H9 (cell line): ENCODE measurements around the gene SPTLC3. TPM values are rescaled to one million over a fixed set of nuclear protein-coding genes. Genes with fewer than 3 reads are reported as not detected.

Source experiments
- DNase-seq: peaks from one replicate; pipeline ENCODE4 v3.0.0-alpha.2; 2017
- H2AFZ ChIP-seq: one replicate; pipeline ENCODE4 v1.6.1; 2013; ENCODE audit warnings: mild to moderate bottlenecking, low read length, control low read depth, moderate library complexity
- H2AK5ac ChIP-seq: 2 replicates; pipeline ENCODE4 v1.6.1; 2013; ENCODE audit warnings: low read length, control low read depth, mixed read lengths; ENCODE audit not compliant: insufficient read length
- H2BK120ac ChIP-seq: one replicate; pipeline ENCODE4 v1.6.1; 2013; ENCODE audit warnings: low read depth, mild to moderate bottlenecking, low read length, control low read depth, inconsistent platforms; ENCODE audit not compliant: poor library complexity, severe bottlenecking
- H2BK12ac ChIP-seq: 2 replicates; pipeline ENCODE4 v1.6.1; 2013; ENCODE audit warnings: low read length, control low read depth, mixed read lengths, low read depth; ENCODE audit not compliant: insufficient read length
- H2BK15ac ChIP-seq: 2 replicates; pipeline ENCODE4 v1.6.1; 2013; ENCODE audit warnings: low read depth, low read length, control low read depth
- H2BK20ac ChIP-seq: one replicate; pipeline ENCODE4 v1.6.1; 2013; ENCODE audit warnings: low read depth, mild to moderate bottlenecking, low read length, control low read depth, inconsistent platforms; ENCODE audit not compliant: poor library complexity, severe bottlenecking
- H2BK5ac ChIP-seq: 2 replicates; pipeline ENCODE4 v1.6.1; 2013; ENCODE audit warnings: low read length, control low read depth, mixed read lengths; ENCODE audit not compliant: insufficient read length
- H3K14ac ChIP-seq: 2 replicates; pipeline ENCODE4 v1.6.1; 2013; ENCODE audit warnings: low read length, control low read depth; ENCODE audit not compliant: insufficient read depth
- H3K18ac ChIP-seq: 2 replicates; pipeline ENCODE4 v1.6.1; 2013; ENCODE audit warnings: low read depth, mild to moderate bottlenecking, mixed read lengths, low read length, control low read depth; ENCODE audit not compliant: insufficient read length
- H3K23ac ChIP-seq: 2 replicates; pipeline ENCODE4 v1.6.1; 2013; ENCODE audit warnings: low read length, control low read depth, mixed read lengths, low read depth; ENCODE audit not compliant: insufficient read length
- H3K23me2 ChIP-seq: 2 replicates; pipeline ENCODE4 v1.6.1; 2013; ENCODE audit warnings: low read depth, mild to moderate bottlenecking, mixed read lengths, low read length, control low read depth; ENCODE audit not compliant: insufficient read length, poor library complexity, severe bottlenecking
- H3K27ac ChIP-seq: 2 replicates; pipeline ENCODE4 v1.5.1; 2013; ENCODE audit warnings: low read length, control low read depth, mixed read lengths, low read depth; ENCODE audit not compliant: insufficient read length
- H3K27me3 ChIP-seq: 2 replicates; pipeline ENCODE4 v1.6.1; 2013; ENCODE audit warnings: low read length, control low read depth, inconsistent platforms; ENCODE audit not compliant: insufficient read depth
- H3K4ac ChIP-seq: 2 replicates; pipeline ENCODE4 v1.6.1; 2013; ENCODE audit warnings: low read depth, mild to moderate bottlenecking, control low read depth, inconsistent platforms, low read length, moderate library complexity
- H3K4me1 ChIP-seq: 2 replicates; pipeline ENCODE4 v1.6.1; 2013; ENCODE audit warnings: low read length, control low read depth, inconsistent platforms; ENCODE audit not compliant: insufficient read depth
- H3K4me2 ChIP-seq: 2 replicates; pipeline ENCODE4 v1.6.1; 2013; ENCODE audit warnings: low read length, control low read depth, mixed read lengths; ENCODE audit not compliant: insufficient read length, insufficient read depth
- H3K56ac ChIP-seq: 2 replicates; pipeline ENCODE4 v1.6.1; 2013; ENCODE audit warnings: low read depth, mild to moderate bottlenecking, mixed read lengths, low read length, control low read depth; ENCODE audit not compliant: insufficient read length
- H3K79me1 ChIP-seq: 2 replicates; pipeline ENCODE4 v1.6.1; 2013; ENCODE audit warnings: low read depth, mild to moderate bottlenecking, moderate library complexity, low read length, control low read depth, inconsistent platforms; ENCODE audit not compliant: insufficient read depth, poor library complexity, severe bottlenecking
- H3K79me2 ChIP-seq: 2 replicates; pipeline ENCODE4 v1.6.1; 2013; ENCODE audit warnings: low read length, control low read depth, inconsistent platforms; ENCODE audit not compliant: insufficient read depth
- H3K9ac ChIP-seq: 2 replicates; pipeline ENCODE4 v1.6.1; 2013; ENCODE audit warnings: low read length, control low read depth, mixed read lengths; ENCODE audit not compliant: insufficient read length; ENCODE audit errors: extremely low read depth
- H3K9me3 ChIP-seq: one replicate; pipeline ENCODE4 v1.6.1; 2013; ENCODE audit warnings: low read depth, low read length, inconsistent platforms; ENCODE audit not compliant: control insufficient read depth
- H3T11ph ChIP-seq: one replicate; pipeline ENCODE4 v1.6.1; 2013; ENCODE audit warnings: mild to moderate bottlenecking, low read length, control low read depth, inconsistent platforms
- H4K20me1 ChIP-seq: one replicate; pipeline ENCODE4 v1.6.1; 2013; ENCODE audit not compliant: control insufficient read depth, insufficient read length, insufficient read depth
- H4K5ac ChIP-seq: 2 replicates; pipeline ENCODE4 v1.6.1; 2013; ENCODE audit warnings: low read depth, mild to moderate bottlenecking, mixed read lengths, low read length, control low read depth; ENCODE audit not compliant: insufficient read length
- H4K8ac ChIP-seq: replicated peaks from 2 replicates; pipeline ENCODE4 v1.6.1; 2013; ENCODE audit warnings: low read length, control low read depth, mixed read lengths, low read depth; ENCODE audit not compliant: insufficient read length
- H4K91ac ChIP-seq: 2 replicates; pipeline ENCODE4 v1.6.1; 2013; ENCODE audit warnings: low read depth, mild to moderate bottlenecking, moderate library complexity, mixed read lengths, low read length, control low read depth; ENCODE audit not compliant: insufficient read length
- H3K27ac Mint-ChIP-seq, 3 experiments: 2 replicates in 2 of 3; 3 replicates in 1 of 3; pipeline ENCODE4 v1.8.0; 2020 to 2021; ENCODE audit warnings: mixed read lengths in 3 of 3, mild to moderate bottlenecking in 1 of 3, moderate library complexity in 1 of 3
- H3K27me3 Mint-ChIP-seq: 2 replicates; pipeline ENCODE4 v1.8.0; 2021; ENCODE audit warnings: low read depth, mild to moderate bottlenecking, moderate library complexity, mixed read lengths
- H3K36me3 Mint-ChIP-seq, 3 experiments: 2 replicates in 2 of 3; 3 replicates in 1 of 3; pipeline ENCODE4 v1.8.0; 2020 to 2021; ENCODE audit warnings: low read depth in 3 of 3, mixed read lengths in 3 of 3; ENCODE audit not compliant: insufficient read depth in 1 of 3
- H3K4me1 Mint-ChIP-seq, 2 experiments: 2 replicates each; pipeline ENCODE4 v1.8.0; 2020; ENCODE audit warnings: mixed read lengths in 2 of 2
- H3K4me3 Mint-ChIP-seq, 2 experiments: 2 replicates in 1 of 2; 3 replicates in 1 of 2; pipeline ENCODE4 v1.8.0; 2020 to 2021; ENCODE audit warnings: mild to moderate bottlenecking in 2 of 2, mixed read lengths in 2 of 2, moderate library complexity in 1 of 2
- H3K9me3 Mint-ChIP-seq, 2 experiments: 2 replicates in 1 of 2; 3 replicates in 1 of 2; pipeline ENCODE4 v1.8.0; 2020; ENCODE audit warnings: mild to moderate bottlenecking in 2 of 2, mixed read lengths in 2 of 2, moderate library complexity in 1 of 2
- WGBS: extraction: QIAGEN DNeasy Blood & Tissue Kit; methylation state at CpG from one replicate; pipeline ENCODE4 v1.1.7; 2013; ENCODE audit warnings: missing lambda C conversion rate, low lambda C conversion rate, mixed read lengths; ENCODE audit not compliant: insufficient read length; ENCODE audit errors: extremely low coverage; 5-methylcytosine and 5-hydroxymethylcytosine counted together
- total RNA-seq: library from RNA; stranded (reverse); gene quantifications from 2 replicates; pipeline ENCODE4 v1.2.1, GENCODE V29; 2021
- TF ChIP-seq, protein P1 (sequence below): fragments of 200-600 bp; sonication (generic); conservative IDR thresholded peaks from 3 replicates; pipeline ENCODE4 v1.8.0; 2021; ENCODE audit warnings: antibody characterized with exemption, mild to moderate bottlenecking

Gene SPTLC3
- total RNA-seq, 1 experiment from 2014 or later: 0.68 TPM

DNA sequence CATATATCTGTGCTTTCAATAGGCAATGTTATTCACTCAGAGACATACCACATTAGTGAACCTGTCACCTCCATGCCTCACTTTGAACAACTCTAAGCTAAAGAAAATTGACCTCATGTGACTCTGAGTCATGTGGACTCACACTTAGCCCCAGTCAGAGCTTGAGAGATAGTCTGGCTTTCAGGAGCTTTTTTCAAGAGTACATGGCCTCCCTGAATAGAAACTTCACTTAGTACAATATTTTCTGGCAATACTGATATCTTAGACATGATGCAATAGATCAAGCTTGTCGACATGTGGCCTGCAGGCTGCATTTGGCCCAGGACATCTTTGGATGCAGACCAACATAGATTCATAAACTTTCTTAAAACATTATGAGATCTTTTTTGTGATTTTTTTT is 8.5 kb downstream of the SPTLC3 start:
- H4K20me1 ChIP-seq: no peaks in the 10 kb centered on the region
- no peak overlapping the region for H4K5ac ChIP-seq
- H2BK15ac ChIP-seq: no peak overlapping the region
- Mint-ChIP-seq H3K4me1 (peaks cover 15% of the 10 kb centered on the region in 2 experiments), H3K36me3 (peaks cover 4 to 11% (median 8%) of the 10 kb centered on the region in 3 experiments), H3K27me3 (no peaks in the 10 kb centered on the region), H3K27ac (no peak overlapping the region), H3K4me3 (no peak overlapping the region), H3K9me3 (peaks cover 11 to 14% of the 10 kb centered on the region in 2 experiments; a peak in 4 of 5 replicates)
- H3K23ac ChIP-seq: no peak overlapping the region
- H2BK120ac ChIP-seq: no peak overlapping the region
- H3K9ac ChIP-seq: no peak overlapping the region
- no peak overlapping the region for H2AFZ ChIP-seq
- no peak overlapping the region for H3T11ph ChIP-seq
- no peak overlapping the region for H4K8ac ChIP-seq
- no peak overlapping the region for H2AK5ac ChIP-seq
- no peak overlapping the region for H3K18ac ChIP-seq
- no peak overlapping the region for H3K56ac ChIP-seq
- TF ChIP-seq, protein P1, sequence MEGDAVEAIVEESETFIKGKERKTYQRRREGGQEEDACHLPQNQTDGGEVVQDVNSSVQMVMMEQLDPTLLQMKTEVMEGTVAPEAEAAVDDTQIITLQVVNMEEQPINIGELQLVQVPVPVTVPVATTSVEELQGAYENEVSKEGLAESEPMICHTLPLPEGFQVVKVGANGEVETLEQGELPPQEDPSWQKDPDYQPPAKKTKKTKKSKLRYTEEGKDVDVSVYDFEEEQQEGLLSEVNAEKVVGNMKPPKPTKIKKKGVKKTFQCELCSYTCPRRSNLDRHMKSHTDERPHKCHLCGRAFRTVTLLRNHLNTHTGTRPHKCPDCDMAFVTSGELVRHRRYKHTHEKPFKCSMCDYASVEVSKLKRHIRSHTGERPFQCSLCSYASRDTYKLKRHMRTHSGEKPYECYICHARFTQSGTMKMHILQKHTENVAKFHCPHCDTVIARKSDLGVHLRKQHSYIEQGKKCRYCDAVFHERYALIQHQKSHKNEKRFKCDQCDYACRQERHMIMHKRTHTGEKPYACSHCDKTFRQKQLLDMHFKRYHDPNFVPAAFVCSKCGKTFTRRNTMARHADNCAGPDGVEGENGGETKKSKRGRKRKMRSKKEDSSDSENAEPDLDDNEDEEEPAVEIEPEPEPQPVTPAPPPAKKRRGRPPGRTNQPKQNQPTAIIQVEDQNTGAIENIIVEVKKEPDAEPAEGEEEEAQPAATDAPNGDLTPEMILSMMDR: no peak
- DNase-seq: no peak
- H3K79me1 ChIP-seq: no peaks in the 10 kb centered on the region
- no peaks in the 10 kb centered on the region for H3K79me2 ChIP-seq
- no peaks in the 10 kb centered on the region for H3K27me3 ChIP-seq
- no peak overlapping the region for H4K91ac ChIP-seq
- no peaks in the 10 kb centered on the region; the same call in 1 of the 2 replicates for H3K4me1 ChIP-seq
- H3K23me2 ChIP-seq: no peaks in the 10 kb centered on the region
- no peak overlapping the region for H2BK5ac ChIP-seq
- no peak overlapping the region for H3K27ac ChIP-seq
- H3K4ac ChIP-seq: no peak overlapping the region
- no peaks in the 10 kb centered on the region for H3K9me3 ChIP-seq
- H3K14ac ChIP-seq: no peak overlapping the region
- no peak overlapping the region for H2BK20ac ChIP-seq
- H3K4me2 ChIP-seq: no peak overlapping the region
- H2BK12ac ChIP-seq: no peak overlapping the region
- no CpG with 5 or more reads among the region's 1 CpG for WGBS
